Vagina (tissue), 2 donors: ENCODE measurements around the gene ZNF282.

Source experiments
- CTCF ChIP-seq, 3 experiments: fragments of 450-650 bp in 2 of 3; fragments of 200-600 bp in 1 of 3; sonication (generic) in 1 of 3; IDR thresholded peaks; one replicate each; pipeline ENCODE4 v1.5.1; 2017 to 2019; ENCODE audit warnings: antibody characterized with exemption in 3 of 3, mild to moderate bottlenecking in 2 of 3, moderate library complexity in 2 of 3
- POLR2A ChIP-seq, 2 donors: fragments of 450-650 bp; IDR thresholded peaks; one replicate each; pipeline ENCODE4 v1.6.1; 2017; ENCODE audit warnings: antibody characterized with exemption in 2 of 2, mild to moderate bottlenecking in 2 of 2, moderate library complexity in 2 of 2
- POLR2AphosphoS5 ChIP-seq, 2 donors: sonication (generic); formaldehyde crosslinking; IDR thresholded peaks; one replicate each; pipeline ENCODE4 v1.9.0; 2017; ENCODE audit warnings: antibody characterized with exemption in 2 of 2, mild to moderate bottlenecking in 2 of 2, low read depth in 1 of 2; ENCODE audit not compliant: insufficient read depth in 1 of 2

DNA sequence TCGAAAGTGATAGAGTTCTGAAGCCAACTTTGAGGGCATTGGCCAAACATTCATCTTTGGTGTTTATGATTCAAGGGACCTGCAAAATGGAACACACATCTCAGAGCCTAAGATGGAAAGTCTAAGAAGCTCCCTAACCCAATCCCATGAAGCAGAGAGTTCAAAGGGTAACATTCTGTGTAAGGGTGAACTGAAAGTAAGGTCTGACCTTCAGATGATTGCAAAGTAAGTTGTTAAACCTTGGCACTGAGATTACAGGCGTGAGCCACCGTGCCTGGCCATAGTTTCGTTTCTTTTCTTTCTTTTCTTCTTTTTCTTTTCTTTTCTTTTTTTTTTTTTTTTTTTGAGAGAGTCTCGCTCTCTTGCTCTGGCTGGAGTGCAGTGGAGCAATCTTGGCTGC is 46.4 kb downstream of the ZNF282 start:
- no peak for TF ChIP-seq CTCF (IDR thresholded peaks at IDR 0.05)
- TF ChIP-seq POLR2AphosphoS5 (IDR thresholded peaks at IDR 0.05; ENCODE audit: insufficient read depth in 1 of 2, low read depth in 1 of 2) = no peak
- TF ChIP-seq POLR2A (IDR thresholded peaks at IDR 0.05) = no peak
